COLO668 (cell line): ENCODE measurements around the gene SYT9.
"Not testable (repeated sequence)": the region's sequence is repeated elsewhere in the genome, so short reads cannot be mapped to it uniquely, and the experiment has no call there.

Experiments used
- DNase-seq: peaks from one replicate; lab custom pipeline; 2025; ENCODE audit not compliant: unreplicated experiment; lab: John Stamatoyannopoulos, UW

The SYT9 gene

GRCh38 chr11:7335442-7335841 is 83.7 kb downstream of the SYT9 start:
- DNase-seq: not testable (repeated sequence)

- no peak for DNase-seq
Measured at GRCh38 chr11:7341551-7341950, 89.8 kb downstream of the SYT9 start.

DNA sequence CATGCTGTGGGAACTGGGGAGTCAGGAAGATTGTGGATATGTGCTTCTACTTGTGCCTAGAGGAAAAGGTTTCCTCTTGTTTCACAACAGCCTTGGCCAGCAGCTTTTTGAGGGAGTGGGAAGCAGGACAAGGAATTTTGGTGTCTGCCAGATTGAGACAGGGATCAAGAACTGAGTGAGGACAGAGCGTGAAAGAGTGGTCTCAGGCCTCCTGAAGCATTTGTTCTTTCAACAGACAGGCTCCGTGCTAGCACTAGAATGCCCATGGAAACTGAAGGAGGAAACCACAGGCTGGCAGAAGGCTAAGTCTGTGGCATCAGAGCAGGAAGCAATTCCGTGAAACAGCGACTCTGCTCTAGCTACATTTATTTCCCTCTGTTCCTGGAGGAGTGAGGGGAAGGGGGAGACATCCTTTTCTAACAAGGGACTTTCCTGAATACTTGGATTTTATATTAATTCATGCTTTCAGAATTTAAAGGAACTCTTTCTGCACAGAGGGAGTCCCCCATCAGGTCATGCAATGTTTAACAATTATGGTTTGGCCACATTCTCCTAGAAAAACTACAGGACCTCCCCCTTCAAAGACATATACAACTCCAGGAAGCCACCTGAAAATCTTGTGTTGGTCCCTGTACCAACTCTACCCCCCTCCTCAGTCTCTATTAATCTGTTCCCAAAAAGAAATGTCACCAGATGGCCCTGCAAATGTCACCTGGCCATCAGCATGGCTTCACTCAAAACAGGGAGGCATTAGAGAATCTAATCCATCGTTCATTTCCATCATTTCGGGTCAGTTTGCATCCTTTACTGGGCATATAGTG is 96.1 kb downstream of the SYT9 start:
- DNase-seq: no peak

DNA sequence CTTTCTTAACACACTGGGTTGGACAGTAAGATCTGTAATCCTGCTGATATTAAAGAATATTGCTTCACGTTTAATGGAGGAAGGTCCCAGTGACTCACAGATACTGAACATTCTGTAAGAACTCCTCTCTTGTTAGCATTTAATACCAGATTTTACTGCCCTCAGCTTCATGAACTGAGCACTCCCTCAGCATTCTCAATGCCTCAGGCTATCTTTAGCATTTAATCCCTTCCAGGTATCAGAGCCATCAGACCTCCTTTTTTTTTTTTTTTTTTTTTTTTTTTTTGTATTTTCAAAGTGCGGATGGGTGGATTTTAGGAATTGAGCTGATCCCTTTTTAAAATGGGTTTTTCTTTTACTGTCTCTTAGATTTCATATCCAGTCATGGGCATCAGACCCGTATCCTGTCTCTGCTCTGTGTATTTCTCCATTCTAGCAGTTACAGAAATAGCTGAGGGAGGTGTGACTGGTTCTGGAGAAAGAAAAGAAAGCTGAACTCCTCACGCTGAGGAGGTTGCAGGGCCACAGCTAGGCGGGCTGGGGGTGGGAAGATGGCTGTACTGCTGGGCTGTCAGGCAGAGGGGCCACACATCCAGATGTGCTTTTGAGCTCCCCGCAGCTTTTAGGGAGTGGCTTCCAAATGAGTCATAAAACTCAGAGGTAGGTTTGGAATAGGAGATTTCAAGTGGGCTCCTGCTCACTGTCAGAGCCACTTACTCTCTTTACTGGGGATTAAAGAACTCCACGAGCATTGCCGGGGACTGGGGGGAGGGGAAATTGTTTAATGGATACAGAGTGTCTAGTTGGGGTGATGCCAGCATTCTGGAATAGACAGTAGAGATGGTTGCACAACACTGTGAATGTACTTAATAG is 97.0 kb downstream of the SYT9 start:
- peak; percentile 20 for DNase-seq

GRCh38 chr11:7351228-7351627 is 99.5 kb downstream of the SYT9 start:
- no peak for DNase-seq

- peak; percentile 9 for DNase-seq
Measured at GRCh38 chr11:7353100-7353499, 101.4 kb downstream of the SYT9 start.

DNA sequence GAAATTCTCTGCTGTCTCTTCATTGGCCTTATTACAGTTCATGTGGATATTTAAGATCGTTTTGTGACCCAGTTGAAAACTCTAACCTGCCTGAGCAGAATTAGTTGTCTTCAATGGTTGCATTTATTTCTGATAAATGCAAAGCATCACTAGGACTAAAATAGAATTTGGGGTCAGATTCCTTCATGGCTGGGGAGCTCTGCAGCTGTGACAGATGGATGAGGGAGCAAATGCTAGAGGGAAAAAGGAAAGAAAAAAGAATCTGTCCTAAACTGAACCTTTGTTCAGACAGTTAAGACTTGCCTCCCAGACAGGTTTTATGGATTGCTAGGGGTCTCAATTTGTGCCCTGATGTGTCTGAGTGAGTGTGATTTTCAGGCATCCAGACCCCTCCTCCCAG is 113.0 kb downstream of the SYT9 start:
- DNase-seq: no peak

DNA sequence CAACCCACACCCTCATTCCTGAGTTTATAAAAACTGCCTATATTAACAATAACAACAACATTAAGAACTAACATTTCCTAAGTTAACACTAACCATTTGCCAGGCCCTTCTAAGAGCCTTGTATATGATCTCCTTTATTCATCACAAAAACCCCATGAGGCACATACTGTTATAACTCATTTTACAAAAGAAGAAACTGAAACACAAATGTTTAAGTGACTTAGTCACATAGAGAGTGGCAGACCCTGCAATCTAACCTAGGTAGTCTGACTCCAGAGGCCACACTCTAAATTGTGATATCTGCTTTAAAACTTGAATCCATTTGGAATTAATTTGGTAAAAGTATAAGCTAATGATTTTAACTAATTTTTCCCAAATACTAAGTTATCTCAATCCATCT is 116.1 kb downstream of the SYT9 start:
- DNase-seq: no peak

- no peak for DNase-seq
Measured at GRCh38 chr11:7376386-7376785, 124.7 kb downstream of the SYT9 start.

- DNase-seq: no peak
Measured at GRCh38 chr11:7381937-7382336, 130.2 kb downstream of the SYT9 start.

GRCh38 chr11:7383406-7383805 is 131.7 kb downstream of the SYT9 start:
- no peak for DNase-seq

GRCh38 chr11:7384691-7385090 is 133.0 kb downstream of the SYT9 start:
- no peak for DNase-seq

GRCh38 chr11:7385532-7385931 is 133.8 kb downstream of the SYT9 start:
- no peak for DNase-seq

DNA sequence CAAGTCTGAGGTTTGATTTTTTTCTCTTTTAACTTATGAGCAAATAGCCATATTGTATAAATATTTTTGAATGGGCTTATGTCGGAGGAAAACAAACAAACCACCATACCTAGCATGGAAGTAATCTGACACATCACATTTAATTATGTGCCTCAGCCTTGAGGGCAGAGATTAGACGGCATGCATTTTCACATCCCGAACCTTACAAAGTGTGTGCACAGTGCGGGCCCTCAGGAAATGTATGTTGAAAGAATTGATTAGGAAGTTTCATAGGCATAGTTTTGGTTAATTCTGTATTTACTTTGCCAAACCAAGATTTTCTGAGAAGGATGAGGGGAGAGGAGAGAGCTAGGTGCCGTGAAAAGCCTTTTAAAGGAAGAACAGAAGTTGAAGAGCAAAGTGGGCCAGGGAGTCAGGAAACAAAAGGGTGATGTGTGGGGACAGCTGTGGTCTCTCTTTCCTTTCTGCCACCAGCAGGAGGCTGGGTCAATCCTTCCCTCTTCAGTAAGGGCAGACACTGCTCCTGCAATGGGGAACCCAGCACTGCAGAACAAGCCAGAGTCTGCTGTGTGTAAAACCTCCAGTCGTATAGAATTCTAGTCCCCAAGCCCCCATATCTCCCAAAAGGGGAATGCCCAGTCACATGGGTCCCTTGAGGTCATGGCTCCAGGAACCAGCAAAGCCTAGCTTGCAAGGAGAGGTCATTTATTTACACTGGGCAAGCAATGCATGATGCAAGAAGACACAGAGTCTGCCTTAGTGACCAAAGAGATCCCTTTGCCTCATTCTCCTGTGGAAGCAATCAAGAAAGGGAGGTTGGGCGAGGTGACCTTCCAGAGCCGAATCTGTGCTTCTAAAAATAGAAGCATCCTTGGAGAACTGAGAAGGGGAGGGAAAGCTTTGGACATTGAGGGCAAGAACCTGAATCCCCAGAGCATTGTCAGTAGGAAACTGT is 162.5 kb downstream of the SYT9 start:
- DNase-seq: no peak

- DNase-seq: no peak
Measured at GRCh38 chr11:7414973-7415817, 163.5 kb downstream of the SYT9 start.

DNA sequence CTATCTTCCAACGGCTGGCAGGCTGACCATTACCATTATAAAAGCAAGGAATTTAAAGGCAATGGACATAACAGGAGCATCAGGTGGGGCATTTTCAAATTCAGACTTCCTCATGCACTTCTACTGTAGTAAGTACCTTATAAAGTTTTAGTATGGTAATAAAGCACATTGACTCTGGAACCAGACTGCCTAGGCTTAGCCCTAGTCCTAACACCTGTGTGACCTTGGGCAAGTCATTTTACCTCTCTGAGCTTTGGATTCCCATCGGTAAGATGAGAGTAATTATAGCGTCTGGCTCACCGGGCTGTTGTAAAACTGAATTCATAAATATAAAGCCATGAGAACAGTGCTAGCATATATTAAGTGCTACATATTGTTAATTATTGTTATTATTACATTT is 164.4 kb downstream of the SYT9 start:
- no peak for DNase-seq

- no peak for DNase-seq
Measured at GRCh38 chr11:7417328-7417727, 165.6 kb downstream of the SYT9 start.

DNA sequence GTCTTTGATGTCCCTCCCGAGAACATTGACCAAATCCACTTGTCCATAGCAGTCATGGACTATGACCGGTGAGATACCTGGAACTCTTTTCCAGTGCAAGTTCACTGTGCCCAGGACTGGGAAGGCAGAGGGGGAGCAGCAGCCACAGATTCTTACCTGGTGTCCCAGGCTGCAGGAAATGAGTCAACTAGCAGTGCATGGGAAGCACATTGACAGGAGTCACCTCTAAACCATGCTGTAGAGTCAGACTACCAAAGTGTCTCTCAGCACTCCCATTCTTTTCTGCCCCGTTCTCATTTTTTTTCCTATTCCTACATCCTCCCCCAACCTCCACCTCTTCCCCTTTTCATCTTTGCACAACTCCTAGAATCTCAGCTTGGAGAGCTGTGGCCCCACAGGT is 166.4 kb downstream of the SYT9 start:
- DNase-seq: no peak

GRCh38 chr11:7418906-7419305 is 167.2 kb downstream of the SYT9 start:
- DNase-seq: no peak

DNA sequence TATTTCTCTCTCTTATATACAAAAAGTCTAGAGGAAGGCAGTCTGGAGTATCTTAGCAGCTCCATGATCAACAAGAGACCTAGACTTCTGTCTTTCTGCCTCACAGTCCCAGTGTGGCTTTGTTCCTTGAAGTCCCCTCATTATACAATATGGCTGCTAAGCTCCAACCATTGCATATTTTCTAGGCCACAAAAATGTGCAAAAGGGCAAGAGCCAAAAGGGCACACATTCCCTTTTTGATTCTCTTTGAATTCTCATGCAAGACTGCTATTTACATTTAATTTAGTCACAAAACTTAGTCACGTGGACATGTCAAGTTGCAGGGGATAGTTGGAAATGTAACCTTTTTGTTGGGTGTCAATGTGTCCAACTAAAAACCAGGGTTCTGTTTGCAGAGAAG is 169.4 kb downstream of the SYT9 start:
- DNase-seq: no peak
